T47D (cell line): ENCODE measurements around the gene HPSE2.
A peak's percentile ranks its signal among the peaks of the same experiment; 100 is the strongest.
"Not testable (repeated sequence)": the region's sequence is repeated elsewhere in the genome, so short reads cannot be mapped to it uniquely, and the experiment has no call there.

ENCODE experiments used
- DNase-seq, 2 experiments: peaks; one replicate each; pipeline versions ENCODE4 v3.0.0 to v3.0.0-alpha.2; 2011 to 2012; ENCODE audit warnings: low read depth in 1 of 2, low spot score in 1 of 2
- JUND ChIP-seq: IDR thresholded peaks from 2 replicates; pipeline ENCODE4 v1.6.1; 2012; ENCODE audit warnings: low read depth
- in situ Hi-C: cut with HindIII; loops from 2 replicates; pipeline ENCODE4 v1.10.0; 2016; ENCODE audit warnings: low sequenced_read_pairs, low pct_unique_long_range_greater_than_20kb

Gene HPSE2

GRCh38 chr10:98921316-98921715, 314.3 kb downstream of the HPSE2 start:
- no peak for TF ChIP-seq JUND
- in situ Hi-C loops: no loop called here
- no peak for DNase-seq

DNA sequence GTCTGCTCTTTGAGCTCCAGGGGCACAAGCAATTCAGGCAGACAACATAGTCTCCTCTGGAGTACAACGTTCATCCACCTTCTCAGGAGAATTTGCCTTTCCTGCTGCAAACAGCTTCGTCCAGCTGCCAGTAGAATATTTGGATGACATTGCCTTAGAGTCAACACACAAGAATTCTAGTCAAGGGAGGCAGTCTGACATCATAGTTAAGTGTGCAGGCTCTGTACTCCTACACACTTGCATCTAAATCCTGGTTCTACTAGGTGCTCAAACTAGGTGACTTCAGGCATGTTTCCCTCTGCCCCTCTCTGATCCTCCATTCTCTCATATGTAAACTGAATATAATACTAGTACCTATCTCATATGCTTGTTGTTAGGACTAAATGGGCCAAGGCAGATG, 314.8 kb downstream of the HPSE2 start:
- in situ Hi-C loops: no loop called here
- no peak for DNase-seq
- no peak for TF ChIP-seq JUND

- in situ Hi-C loops: no loop called here
- no peak for TF ChIP-seq JUND
- no peak for DNase-seq
These were observed 315.3 kb downstream of the HPSE2 start for GRCh38 chr10:98920360-98920759.

DNA sequence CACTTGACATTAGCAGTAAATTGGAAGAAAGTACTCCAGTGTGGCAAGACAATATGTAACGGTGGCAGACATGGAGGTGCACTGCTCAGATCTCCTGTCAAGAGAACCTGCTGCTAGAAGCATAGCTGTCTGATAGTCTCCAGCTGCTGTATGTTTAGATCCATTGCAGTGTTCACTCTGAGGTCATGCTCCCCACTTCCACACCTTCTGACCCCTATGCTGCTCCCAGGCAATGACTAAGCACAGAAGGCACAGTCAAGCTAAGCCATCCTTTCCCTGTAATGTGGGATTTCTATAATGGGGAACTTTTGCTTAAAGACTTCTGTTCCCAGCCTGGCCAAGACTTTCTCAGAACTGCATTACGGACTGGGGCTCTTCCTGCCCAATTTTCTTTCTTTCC, 315.8 kb downstream of the HPSE2 start:
- DNase-seq: no peak
- in situ Hi-C loops: no loop called here
- no peak for TF ChIP-seq JUND

GRCh38 chr10:98917828-98918227, 317.8 kb downstream of the HPSE2 start:
- in situ Hi-C loops: no loop called here
- TF ChIP-seq JUND: no peak
- no peak for DNase-seq

- no peak for TF ChIP-seq JUND
- in situ Hi-C loops: no loop called here
- DNase-seq: peak in 1 of 2 experiments; percentile 28
These were observed 319.0 kb downstream of the HPSE2 start for GRCh38 chr10:98916526-98917125.

DNA sequence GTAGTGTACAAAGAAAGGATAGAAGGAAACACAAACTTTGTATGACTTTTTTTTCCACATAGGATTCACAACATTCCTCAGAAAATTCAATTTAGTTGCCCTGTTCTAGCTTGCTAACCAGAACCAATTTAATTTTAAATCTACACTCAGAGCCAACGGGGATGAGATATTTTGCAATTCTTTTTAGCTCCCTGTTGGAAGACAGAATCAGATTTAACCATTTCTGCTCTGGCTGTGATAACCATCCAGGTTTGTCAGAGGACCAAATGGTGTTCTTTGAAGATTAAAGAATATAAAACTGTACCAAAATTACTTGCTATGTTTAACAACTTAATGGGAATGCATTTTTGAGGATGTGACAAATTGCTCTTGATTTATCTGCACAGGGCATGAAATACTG, 319.7 kb downstream of the HPSE2 start:
- TF ChIP-seq JUND: no peak
- no peak for DNase-seq
- in situ Hi-C loops: no loop called here

DNA sequence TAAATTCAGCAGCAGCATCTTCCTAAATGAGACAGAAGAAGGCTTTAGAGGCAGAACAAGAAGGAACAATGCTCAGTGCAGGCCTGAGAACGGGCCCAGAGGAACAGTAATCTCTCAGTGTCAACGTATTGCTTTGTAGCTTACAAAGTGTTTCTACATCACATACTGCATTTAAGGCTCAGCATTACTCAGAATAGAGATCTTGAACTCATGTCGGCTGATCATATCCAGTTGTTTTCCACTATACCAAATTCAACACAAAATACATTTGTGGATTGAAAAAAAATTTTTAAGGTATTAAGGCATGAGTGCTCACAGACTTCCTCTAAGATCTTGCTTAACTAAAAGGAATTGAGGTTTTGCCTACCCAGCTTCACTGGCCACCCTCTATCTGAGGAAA, 325.1 kb downstream of the HPSE2 start:
- no peak for DNase-seq
- no peak for TF ChIP-seq JUND
- in situ Hi-C loops: no loop called here

- DNase-seq: no peak
- in situ Hi-C loops: no loop called here
These were observed 325.6 kb downstream of the HPSE2 start for GRCh38 chr10:98910048-98910447.

DNA sequence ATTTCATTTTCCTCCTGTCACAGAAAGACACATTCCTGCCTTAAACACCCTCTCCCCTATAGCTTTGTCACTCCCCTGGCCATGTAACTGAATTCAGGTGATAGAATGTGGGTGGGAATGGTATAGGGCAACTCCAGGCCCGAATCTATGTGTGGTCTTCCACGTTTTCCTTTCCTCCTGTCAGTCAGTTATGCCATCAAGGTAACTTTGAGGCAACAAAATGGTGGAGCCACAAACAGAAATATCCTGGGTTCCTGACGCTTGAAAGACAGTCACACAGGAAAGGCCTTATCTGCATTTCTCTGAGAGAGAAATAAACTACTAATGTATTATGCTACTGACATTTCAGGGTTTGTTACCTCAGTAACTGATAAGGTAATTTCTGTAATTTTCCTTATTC, 326.8 kb downstream of the HPSE2 start:
- DNase-seq: no peak
- TF ChIP-seq JUND: no peak
- in situ Hi-C loops: no loop called here

More at GRCh38 chr10:98910048-98910447, 325.6 kb downstream of the HPSE2 start:
- TF ChIP-seq JUND: no peak

- DNase-seq, in situ Hi-C loops: not testable (repeated sequence)
These were observed 327.4 kb downstream of the HPSE2 start for GRCh38 chr10:98908247-98908646.

DNA sequence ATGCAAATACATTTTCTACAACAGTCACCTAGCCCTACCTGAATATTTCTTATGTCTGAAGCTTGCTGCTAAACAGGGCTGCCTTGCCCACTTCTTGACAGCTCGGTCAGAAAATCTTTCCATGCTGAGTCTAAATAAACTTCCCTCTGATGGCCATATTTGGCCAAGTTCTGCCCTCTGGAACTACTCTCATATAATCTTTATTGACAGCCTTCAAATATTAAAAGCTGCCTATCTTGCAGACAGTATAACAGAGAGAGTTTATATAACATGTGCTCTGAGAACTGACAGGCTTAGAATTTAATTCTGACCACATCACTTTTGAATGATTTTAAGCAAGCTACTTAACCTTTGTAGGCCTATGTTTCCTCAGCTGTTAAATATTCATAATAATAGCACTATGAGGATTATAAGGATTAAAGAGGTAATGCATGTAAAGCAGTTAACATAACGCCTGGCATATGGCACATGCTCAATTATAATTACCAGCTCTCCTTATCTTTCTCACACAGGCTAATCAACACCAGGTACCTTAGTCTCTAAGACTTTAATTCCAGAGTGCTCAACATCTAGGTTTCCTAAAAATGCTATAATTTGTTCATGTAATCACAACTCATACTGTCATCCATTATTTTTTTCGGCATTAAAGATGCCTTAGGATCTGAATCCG, 334.1 kb downstream of the HPSE2 start:
- in situ Hi-C loops: no loop called here
- TF ChIP-seq JUND: no peak
- DNase-seq: no peak

GRCh38 chr10:98899018-98899417, 336.6 kb downstream of the HPSE2 start:
- no peak for TF ChIP-seq JUND
- no peak for DNase-seq
- in situ Hi-C loops: no loop called here

DNA sequence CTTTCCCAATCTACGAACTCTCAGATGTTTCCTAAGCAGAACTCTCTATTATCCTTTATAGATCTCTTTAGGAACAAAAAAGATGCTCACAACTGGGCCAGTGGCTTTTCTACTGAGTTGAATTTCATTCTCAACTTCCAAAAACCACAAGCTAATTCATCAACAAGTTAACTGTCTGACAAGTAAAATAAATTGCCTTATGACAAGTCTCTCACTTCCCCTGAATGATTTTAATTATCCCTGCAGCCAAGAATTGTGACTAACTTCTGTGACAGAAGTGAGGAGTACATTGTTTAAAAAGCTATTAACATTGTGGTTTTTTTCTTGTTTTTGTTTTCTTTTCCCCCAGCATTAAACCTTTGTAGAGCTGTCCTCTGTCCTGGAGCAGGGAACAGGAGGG, 343.1 kb downstream of the HPSE2 start:
- DNase-seq: no peak
- TF ChIP-seq JUND: no peak
- in situ Hi-C loops: no loop called here
